Liver (tissue), 3 donors: Measurements from ENCODE around the gene CYP1B1.

ENCODE experiments used
- CTCF ChIP-seq: fragments of 150-350 bp; IDR thresholded peaks from 2 replicates; pipeline ENCODE4 v1.5.1; 2017; ENCODE audit warnings: improper control_type of control experiment, low read depth, low read length; ENCODE audit not compliant: missing input control
- HNF4G ChIP-seq: IDR thresholded peaks from 2 replicates; pipeline ENCODE4 v1.6.1; 2016; ENCODE audit warnings: antibody characterized with exemption
- JUND ChIP-seq, 2 donors: IDR thresholded peaks; 2 replicates each; pipeline ENCODE4 v1.6.1; 2016; ENCODE audit warnings: antibody characterized with exemption in 2 of 2
- MAX ChIP-seq: IDR thresholded peaks from 2 replicates; pipeline ENCODE4 v1.6.1; 2016; ENCODE audit warnings: antibody characterized with exemption
- NR2F2 ChIP-seq: IDR thresholded peaks from 2 replicates; pipeline ENCODE4 v1.6.1; 2016; ENCODE audit warnings: antibody characterized with exemption
- REST ChIP-seq: IDR thresholded peaks from 2 replicates; pipeline ENCODE4 v1.6.1; 2016; ENCODE audit warnings: antibody characterized with exemption, mild to moderate bottlenecking
- SP1 ChIP-seq: IDR thresholded peaks from 2 replicates; pipeline ENCODE4 v1.6.1; 2018; ENCODE audit warnings: antibody characterized with exemption, mild to moderate bottlenecking
- TAF1 ChIP-seq: conservative IDR thresholded peaks from 2 replicates; pipeline ENCODE4 v1.6.1; 2016; ENCODE audit warnings: antibody characterized with exemption, mild to moderate bottlenecking
- donor health status: healthy.
- donor health status: healthy.

- TF ChIP-seq MAX = no peak
- no peak for TF ChIP-seq CTCF
- TF ChIP-seq TAF1 = no peak
- no peak for TF ChIP-seq JUND (IDR thresholded peaks at IDR 0.05)
- no peak for TF ChIP-seq SP1
- TF ChIP-seq REST = no peak
- no peak for TF ChIP-seq HNF4G
- no peak for TF ChIP-seq NR2F2
These were observed 5.5 kb downstream of the CYP1B1 start for GRCh38 chr2:38070438-38070837.
